Heart left ventricle (tissue), 16 donors: ENCODE results near the gene NRF1. TPM values are rescaled to one million over a fixed set of nuclear protein-coding genes. Genes with fewer than 3 reads are reported as not detected.

Source experiments
- ATAC-seq, 4 donors: fragments of 200-7000 bp; cut with Tn5 transposase; one replicate each; pipeline ENCODE4 v1.9.1; 2020 to 2022; ENCODE audit warnings: moderate library complexity in 4 of 4, mild to moderate bottlenecking in 3 of 4, moderate number of reproducible peaks in 1 of 4
- DNase-seq, 5 donors: peaks; one replicate each; pipeline ENCODE4 v3.0.0-alpha.2; 2020
- H3K27ac ChIP-seq, 12 donors: fragments of 200-600 bp; sonication (generic) in 4 of 12; one replicate each; pipeline versions ENCODE4 v1.5.0 to v1.8.0; 2016 to 2022; ENCODE audit warnings: mild to moderate bottlenecking in 2 of 12
- H3K27me3 ChIP-seq, 9 donors: fragments of 200-600 bp; sonication (generic) in 2 of 9; one replicate each; pipeline versions ENCODE4 v1.5.1 to v1.8.0; 2016 to 2022; ENCODE audit warnings: mild to moderate bottlenecking in 3 of 9
- H3K36me3 ChIP-seq, 9 donors: fragments of 200-600 bp; sonication (generic) in 2 of 9; one replicate each; pipeline versions ENCODE4 v1.5.0 to v1.8.0; 2018 to 2022; ENCODE audit warnings: mild to moderate bottlenecking in 2 of 9
- H3K4me1 ChIP-seq, 12 donors: fragments of 200-600 bp; sonication (generic) in 4 of 12; one replicate each; pipeline versions ENCODE4 v1.5.0 to v1.8.0; 2016 to 2022; ENCODE audit warnings: mild to moderate bottlenecking in 3 of 12
- H3K4me3 ChIP-seq, 12 donors: fragments of 200-600 bp; sonication (generic) in 4 of 12; one replicate each; pipeline versions ENCODE4 v1.5.0 to v1.8.0; 2017 to 2022; ENCODE audit warnings: mild to moderate bottlenecking in 9 of 12, moderate library complexity in 4 of 12
- H3K9me3 ChIP-seq, 12 donors: fragments of 200-600 bp; sonication (generic) in 4 of 12; one replicate each; pipeline versions ENCODE4 v1.5.0 to v1.8.0; 2016 to 2022; ENCODE audit warnings: mild to moderate bottlenecking in 1 of 12
- CTCF ChIP-seq, 12 donors: fragments of 200-600 bp; sonication (generic) in 4 of 12; IDR thresholded peaks; one replicate each; pipeline versions ENCODE4 v1.5.0 to v1.8.0; 2018 to 2022; ENCODE audit warnings: antibody characterized with exemption in 12 of 12, mild to moderate bottlenecking in 5 of 12
- POLR2A ChIP-seq, 2 donors: fragments of 450-650 bp; IDR thresholded peaks; one replicate each; pipeline ENCODE4 v1.6.1; 2017; ENCODE audit warnings: antibody characterized with exemption in 2 of 2, mild to moderate bottlenecking in 2 of 2, moderate library complexity in 2 of 2
- WGBS, 4 donors: extraction: QIAGEN DNeasy Blood & Tissue Kit in 2 of 4; methylation state at CpG; one replicate each; pipeline versions ENCODE4 v1.1.5 to v1.1.7; 2013 to 2018; 5-methylcytosine and 5-hydroxymethylcytosine counted together
- intact Hi-C, 10 donors: fragments of 100-400 bp; cut with DNase I; formaldehyde crosslinking; loops; one replicate each; pipeline versions ENCODE4 v1.11.1 to v1.14.2; 2022
- polyA plus RNA-seq, 2 donors: library from polyadenylated mRNA; stranded (reverse); fragments of 200-250 nt; gene quantifications; one replicate each; pipeline ENCODE4 v1.2.3, GENCODE V29; 2013
- total RNA-seq, 9 donors: library from RNA; depleted of rRNA in 2 of 9; stranded (reverse); fragments of >200 nt in 2 of 9; fragmentation: NEBNext Ultra II Directional in 3 of 9; extraction: Animal tissue kit (Norgen Biotek cat#: 25700) in 3 of 9; gene quantifications; one replicate each; pipeline versions ENCODE4 v1.1.0 to v1.2.4, GENCODE V29; 2016 to 2023
- donor health status: ischemic (EF 13 %, LVEDD 7.1; RV severe dilation, severe dysfunction).
- donor health status: healthy with polysubstance abuse.
- donor health status: DM: no; HTN: yes; CAD: no.
- donor health status: DM: no; HTN: no; CAD: no.
- donor health status: ischemic (EF 25% LVEDD 6.9; RV normal size, moderate dysfunction).
- donor health status: ischemic (EF 25% LVEDD 5.7; RV mildly dilated, moderate dysfunction).
- donor health status: healthy.
- donor health status: DM: yes; HTN: yes; CAD: no.
- donor health status: ischemic (EF 35%, LVEDD 5.7; RV mildly dilated, moderate dysfunction).
- donor health status: nonischemic (EF 11% LVEDD 7.7; RV severe dilation, severe dysfunction).
- donor health status: DM: yes; HTN: yes; CAD: no.
- donor health status: PGD.
- donor health status: ischemic (EF 29% LVEDD 5.4; RV normal size, mild dysfunction).
- donor health status: nonischemic (EF 23%, LVEDD 6.1; RV moderate dilation, normal function).

The NRF1 gene
- total and polyA plus RNA-seq, 11 donors, result 6.2 to 20.7 (median 11.9) TPM

- H3K4me3 ChIP-seq, result no peak overlapping the region
- WGBS, 4 donors, result 95 to 97% (median 95%) methylated on average over 4 of the region's 4 CpGs
- no peak for TF ChIP-seq POLR2A (IDR thresholded peaks at IDR 0.05)
- TF ChIP-seq CTCF (IDR thresholded peaks at IDR 0.05), result no peak
- no peaks in the 10 kb centered on the region for H3K27me3 ChIP-seq
- H3K4me1 ChIP-seq, result peaks cover 0 to 27% (median 5%) of the 10 kb centered on the region in 12 donors
- no peak overlapping the region for H3K27ac ChIP-seq
- DNase-seq (no peak), ATAC-seq (no peak)
- peaks cover 0 to 4% (median 0%) of the 10 kb centered on the region in 9 donors for H3K36me3 ChIP-seq
- H3K9me3 ChIP-seq, result no peaks in the 10 kb centered on the region
- intact Hi-C loops, result loop anchor here in 7 of 10 donors (5.0 to 10.0 kb wide), 3 partner anchors 142 to 272 kb away; no protein-coding TSS in a partner anchor
Measured at GRCh38 chr7:129636641-129637040, 25.1 kb downstream of the NRF1 start.

GRCh38 chr7:129640400-129640799 is 28.9 kb downstream of the NRF1 start:
- no peak for TF ChIP-seq CTCF (IDR thresholded peaks at IDR 0.05)
- TF ChIP-seq POLR2A (IDR thresholded peaks at IDR 0.05), result no peak
- Histone ChIP-seq H3K4me3 (no peak overlapping the region), H3K27me3 (no peaks in the 10 kb centered on the region), H3K36me3 (peaks cover 0 to 4% (median 0%) of the 10 kb centered on the region in 9 donors), H3K9me3 (no peaks in the 10 kb centered on the region), H3K4me1 (peaks cover 0 to 31% (median 15%) of the 10 kb centered on the region in 12 donors), H3K27ac (no peak overlapping the region)
- no peak for ATAC-seq
- intact Hi-C loops, result loop anchor here in 6 of 10 donors (5.0 to 10.0 kb wide), 7 partner anchors 138 to 416 kb away; partner anchors contain the start of genes AHCYL2 (in 1 of the 6) and SMKR1 (in 1 of the 6)
- DNase-seq, result no peak
- WGBS, 4 donors, result 69 to 97% (median 94%) methylated on average over 2 of the region's 2 CpGs

- Histone ChIP-seq H3K36me3 (peaks cover 0 to 4% (median 0%) of the 10 kb centered on the region in 9 donors), H3K27me3 (no peaks in the 10 kb centered on the region), H3K4me1 (peaks cover 0 to 36% (median 17%) of the 10 kb centered on the region in 12 donors), H3K4me3 (no peak overlapping the region), H3K27ac (no peak overlapping the region), H3K9me3 (no peaks in the 10 kb centered on the region)
- 75 to 83% (median 81%) methylated on average over 4 of the region's 4 CpGs for WGBS, 4 donors
- no peak for DNase-seq
- no peak for TF ChIP-seq CTCF (IDR thresholded peaks at IDR 0.05)
- TF ChIP-seq POLR2A (IDR thresholded peaks at IDR 0.05), result no peak
- intact Hi-C loops, result loop anchor here in 6 of 10 donors (5.0 to 10.0 kb wide), 7 partner anchors 141 to 418 kb away; partner anchors contain the start of genes AHCYL2 (in 1 of the 6) and SMKR1 (in 1 of the 6)
- ATAC-seq, result no peak
Measured at GRCh38 chr7:129642871-129643549, 31.5 kb downstream of the NRF1 start.

GRCh38 chr7:129643550-129644170 is 32.1 kb downstream of the NRF1 start:
- peak in 1 of 5 donors; percentile 44 for DNase-seq
- Histone ChIP-seq H3K4me3 (no peak overlapping the region), H3K27ac (no peak overlapping the region), H3K27me3 (no peaks in the 10 kb centered on the region), H3K4me1 (peaks cover 0 to 36% (median 16%) of the 10 kb centered on the region in 12 donors), H3K36me3 (peaks cover 0 to 4% (median 0%) of the 10 kb centered on the region in 9 donors), H3K9me3 (no peaks in the 10 kb centered on the region)
- ATAC-seq, result peak; percentile 30 to 69 (median 56)
- intact Hi-C loops, result loop anchor here in 6 of 10 donors (5.0 to 10.0 kb wide), 7 partner anchors 141 to 419 kb away; partner anchors contain the start of genes AHCYL2 (in 1 of the 6) and SMKR1 (in 1 of the 6)
- WGBS, 4 donors, result 39 to 47% (median 43%) methylated on average over 6 of the region's 6 CpGs
- TF ChIP-seq CTCF (IDR thresholded peaks at IDR 0.05), result no peak
- TF ChIP-seq POLR2A (IDR thresholded peaks at IDR 0.05), result no peak
